Lower lobe of right lung (tissue), 2 donors: ENCODE results near the gene LMBRD1. TPM values are rescaled to one million over a fixed set of nuclear protein-coding genes. Genes with fewer than 3 reads are reported as not detected.

Source experiments
- ATAC-seq, 2 donors: fragments of 200-7000 bp; cut with Tn5 transposase; one replicate each; pipeline ENCODE4 v1.9.1; 2020 to 2022; ENCODE audit warnings: mild to moderate bottlenecking in 2 of 2, moderate library complexity in 2 of 2
- DNase-seq: peaks from one replicate; pipeline ENCODE4 v3.0.0-alpha.2; 2020
- H3K27ac ChIP-seq: fragments of 200-600 bp; one replicate; pipeline ENCODE4 v1.8.0; 2022
- H3K27me3 ChIP-seq: fragments of 200-600 bp; one replicate; pipeline ENCODE4 v1.8.0; 2022; ENCODE audit warnings: low read depth
- H3K36me3 ChIP-seq: fragments of 200-600 bp; one replicate; pipeline ENCODE4 v1.8.0; 2022; ENCODE audit warnings: mild to moderate bottlenecking
- H3K4me1 ChIP-seq: fragments of 200-600 bp; one replicate; pipeline ENCODE4 v1.8.0; 2022
- H3K4me3 ChIP-seq: fragments of 200-600 bp; one replicate; pipeline ENCODE4 v1.8.0; 2022; ENCODE audit warnings: mild to moderate bottlenecking
- H3K9me3 ChIP-seq: fragments of 200-600 bp; one replicate; pipeline ENCODE4 v1.8.0; 2022
- intact Hi-C: fragments of 100-400 bp; cut with DNase I; formaldehyde crosslinking; loops from one replicate; pipeline ENCODE4 v1.11.0; 2022
- total RNA-seq: library from RNA; stranded (reverse); fragmentation: NEBNext Ultra II Directional; extraction: Animal tissue kit (Norgen Biotek cat#: 25700); gene quantifications from one replicate; pipeline ENCODE4 v1.2.1, GENCODE V29; 2021
- TF ChIP-seq, protein P1 (sequence below): fragments of 200-600 bp; IDR thresholded peaks from one replicate; pipeline ENCODE4 v1.8.0; 2022; ENCODE audit warnings: antibody characterized with exemption, mild to moderate bottlenecking
- donor health status: DM: no; HTN: yes; CAD: no; lungs with severe emphysema.

Gene LMBRD1
- total RNA-seq, 1 donor from 2014 or later = 68.0 TPM

DNA sequence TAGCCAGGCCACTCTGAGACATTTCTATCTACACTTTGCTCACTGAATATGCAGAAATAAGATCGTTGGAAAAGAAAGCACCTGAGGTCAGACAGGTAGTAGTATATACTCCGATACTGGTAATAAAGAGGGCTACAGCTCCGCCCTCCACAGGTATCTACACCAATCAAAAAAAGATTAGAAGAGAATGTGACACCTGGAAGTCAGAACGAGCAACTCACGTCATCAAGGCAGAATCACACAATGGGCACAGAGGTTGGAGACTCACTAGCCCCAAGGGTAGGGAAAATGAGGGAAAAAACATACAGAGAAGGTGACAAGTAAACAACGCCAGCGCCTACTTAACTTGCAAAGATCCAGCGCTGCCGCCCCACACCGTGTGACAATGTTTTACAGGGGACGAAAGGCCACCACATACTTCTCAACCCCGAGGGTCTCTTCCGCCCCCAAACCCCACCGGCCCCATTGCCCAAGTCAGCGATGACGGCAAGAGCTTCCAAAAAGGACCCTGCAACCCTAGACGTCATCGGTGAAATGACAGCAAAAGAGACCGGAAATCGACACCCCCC, 653 bp downstream of the LMBRD1 start:
- ATAC-seq (peak; percentile 67 to 81), DNase-seq (no peak)
- Histone ChIP-seq H3K27ac (peak overlapping the region; percentile 96), H3K4me1 (peaks cover 44% of the 10 kb centered on the region), H3K4me3 (peak overlapping the region; percentile 75), H3K9me3 (no peaks in the 10 kb centered on the region), H3K27me3 (no peaks in the 10 kb centered on the region), H3K36me3 (no peaks in the 10 kb centered on the region)
- TF ChIP-seq, protein P1, sequence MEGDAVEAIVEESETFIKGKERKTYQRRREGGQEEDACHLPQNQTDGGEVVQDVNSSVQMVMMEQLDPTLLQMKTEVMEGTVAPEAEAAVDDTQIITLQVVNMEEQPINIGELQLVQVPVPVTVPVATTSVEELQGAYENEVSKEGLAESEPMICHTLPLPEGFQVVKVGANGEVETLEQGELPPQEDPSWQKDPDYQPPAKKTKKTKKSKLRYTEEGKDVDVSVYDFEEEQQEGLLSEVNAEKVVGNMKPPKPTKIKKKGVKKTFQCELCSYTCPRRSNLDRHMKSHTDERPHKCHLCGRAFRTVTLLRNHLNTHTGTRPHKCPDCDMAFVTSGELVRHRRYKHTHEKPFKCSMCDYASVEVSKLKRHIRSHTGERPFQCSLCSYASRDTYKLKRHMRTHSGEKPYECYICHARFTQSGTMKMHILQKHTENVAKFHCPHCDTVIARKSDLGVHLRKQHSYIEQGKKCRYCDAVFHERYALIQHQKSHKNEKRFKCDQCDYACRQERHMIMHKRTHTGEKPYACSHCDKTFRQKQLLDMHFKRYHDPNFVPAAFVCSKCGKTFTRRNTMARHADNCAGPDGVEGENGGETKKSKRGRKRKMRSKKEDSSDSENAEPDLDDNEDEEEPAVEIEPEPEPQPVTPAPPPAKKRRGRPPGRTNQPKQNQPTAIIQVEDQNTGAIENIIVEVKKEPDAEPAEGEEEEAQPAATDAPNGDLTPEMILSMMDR = no peak
- intact Hi-C loops = no loop called here

DNA sequence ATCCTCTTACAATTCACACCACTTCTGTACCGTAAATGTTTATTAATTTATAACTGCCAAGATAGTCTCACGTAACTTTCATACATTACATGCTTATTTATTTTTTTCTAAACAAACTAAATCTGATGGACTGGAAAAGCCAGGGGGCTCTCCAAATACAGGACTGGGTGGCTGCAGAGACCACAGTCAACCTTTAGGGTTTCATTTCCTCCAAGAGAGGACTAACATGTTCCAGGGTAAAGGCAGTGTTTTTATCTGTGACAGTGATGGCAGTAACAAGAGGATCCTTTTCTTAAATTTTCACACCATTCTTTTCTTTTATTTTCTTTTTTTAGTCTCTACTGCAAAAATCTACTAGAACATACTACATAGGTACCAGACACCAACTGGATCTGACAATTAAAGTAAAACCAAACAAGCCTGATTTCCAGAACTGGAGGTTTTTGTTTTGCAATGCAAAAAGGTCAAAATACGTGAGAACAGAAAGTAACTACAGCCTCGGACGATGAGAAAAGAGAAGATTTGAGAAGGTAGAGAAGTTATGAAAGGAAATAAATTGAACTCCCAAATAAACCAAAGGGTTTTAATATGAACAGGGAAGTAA, 1.2 kb downstream of the LMBRD1 start:
- TF ChIP-seq, protein P1 = no peak
- peaks cover 49% of the 10 kb centered on the region for H3K4me1 ChIP-seq
- no peak for ATAC-seq
- no peak for DNase-seq
- H3K27me3 ChIP-seq = no peaks in the 10 kb centered on the region
- H3K9me3 ChIP-seq = no peaks in the 10 kb centered on the region
- H3K36me3 ChIP-seq = no peaks in the 10 kb centered on the region
- peak overlapping the region; percentile 96 for H3K27ac ChIP-seq
- intact Hi-C loops = no loop called here
- peak overlapping the region; percentile 75 for H3K4me3 ChIP-seq

DNA sequence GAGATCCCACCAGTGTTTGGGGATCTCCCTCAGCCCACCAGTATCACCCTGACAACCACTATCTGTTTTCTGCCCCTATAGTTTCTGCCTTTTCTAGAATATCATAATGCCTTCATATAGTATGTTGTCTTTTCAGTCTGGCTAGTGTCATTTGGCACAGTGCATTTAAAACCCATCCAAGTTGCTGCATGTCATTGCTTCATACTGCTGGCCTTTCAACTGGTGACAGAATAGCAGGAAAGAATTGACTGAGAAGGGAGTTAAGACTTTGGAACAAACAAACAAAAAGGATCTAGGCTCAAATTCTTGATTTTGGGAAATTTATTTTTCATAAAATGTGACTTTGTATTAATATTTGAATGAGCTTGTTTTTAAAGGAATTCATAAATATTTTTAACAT, 4.5 kb downstream of the LMBRD1 start:
- Histone ChIP-seq H3K4me3 (no peak overlapping the region), H3K27me3 (no peaks in the 10 kb centered on the region), H3K27ac (peak overlapping the region; percentile 6), H3K9me3 (no peaks in the 10 kb centered on the region), H3K4me1 (peaks cover 52% of the 10 kb centered on the region), H3K36me3 (peaks cover 13% of the 10 kb centered on the region)
- TF ChIP-seq, protein P1 = no peak
- intact Hi-C loops = no loop called here
- ATAC-seq = no peak
- no peak for DNase-seq

DNA sequence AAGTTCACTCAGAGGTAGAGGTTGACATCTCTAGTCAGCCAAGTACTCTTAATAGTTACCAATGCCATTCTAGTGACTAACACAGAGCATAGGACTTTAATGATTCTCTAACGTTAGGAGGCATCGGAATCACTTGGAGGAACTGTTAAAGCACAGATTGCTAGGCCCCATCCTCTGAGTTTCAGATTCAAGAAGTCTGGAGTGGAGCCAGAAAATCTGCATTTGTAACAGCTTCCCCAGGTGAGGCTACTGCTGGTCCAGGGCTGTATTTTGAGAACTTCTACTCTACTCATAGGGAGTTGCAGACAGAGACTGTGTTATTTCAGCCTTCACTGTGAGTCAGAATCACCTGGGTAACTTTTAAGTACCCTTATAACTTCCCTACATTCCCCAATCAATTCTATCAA, 5.7 kb downstream of the LMBRD1 start:
- TF ChIP-seq, protein P1 = no peak
- H3K36me3 ChIP-seq = peaks cover 13% of the 10 kb centered on the region
- DNase-seq = no peak
- H3K27me3 ChIP-seq = no peaks in the 10 kb centered on the region
- peaks cover 49% of the 10 kb centered on the region for H3K4me1 ChIP-seq
- no peak overlapping the region for H3K4me3 ChIP-seq
- peak; percentile 44 to 51 for ATAC-seq
- H3K27ac ChIP-seq = no peak overlapping the region
- H3K9me3 ChIP-seq = no peaks in the 10 kb centered on the region
- intact Hi-C loops = no loop called here

DNA sequence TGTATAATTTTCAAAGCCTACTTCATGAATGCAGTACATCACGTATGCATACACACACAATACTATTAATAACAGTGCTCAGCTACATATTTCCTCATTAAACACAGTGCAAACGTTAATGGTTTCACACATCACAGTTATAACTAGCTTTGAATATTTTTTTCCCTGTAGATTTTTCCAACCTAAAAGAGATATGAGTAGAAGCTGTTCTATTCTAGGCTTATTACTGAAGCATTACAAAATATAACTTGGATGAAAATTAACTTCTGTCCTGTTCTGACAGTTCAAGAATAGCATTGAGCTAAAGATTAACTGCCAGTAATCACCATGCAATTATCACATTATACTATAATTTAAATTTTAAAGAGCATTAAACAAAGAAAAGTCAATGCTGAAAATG, 6.2 kb downstream of the LMBRD1 start:
- H3K27ac ChIP-seq = no peak overlapping the region
- peaks cover 13% of the 10 kb centered on the region for H3K36me3 ChIP-seq
- ATAC-seq (no peak), DNase-seq (no peak)
- no peak overlapping the region for H3K4me3 ChIP-seq
- H3K4me1 ChIP-seq = peaks cover 46% of the 10 kb centered on the region
- no peaks in the 10 kb centered on the region for H3K27me3 ChIP-seq
- H3K9me3 ChIP-seq = no peaks in the 10 kb centered on the region
- TF ChIP-seq, protein P1 = no peak
- intact Hi-C loops = no loop called here
